GM12878 (cell line): ENCODE results near the gene RUSC1. TPM values are rescaled to one million over a fixed set of nuclear protein-coding genes. Genes with fewer than 3 reads are reported as not detected.
A peak's percentile ranks its signal among the peaks of the same experiment; 100 is the strongest.

ENCODE experiments used
- ATAC-seq: fragments of 200-7000 bp; cut with Tn5 transposase; 3 replicates; pipeline ENCODE4 v1.9.1; 2020; ENCODE audit warnings: mild to moderate bottlenecking, moderate library complexity
- BruUV-seq: library from RNA; stranded (reverse); fragments of 400-500 nt; replicated peaks from 2 replicates; lab custom pipeline; 2021; lab: Mats Ljungman, UMichigan
- CTCF ChIA-PET: fragments of 300-600 bp; sonication (Branson Sonifier 250); formaldehyde crosslinking; extraction: SDS; loops from one replicate; lab custom pipeline; 2021; ENCODE audit warnings: inconsistent platforms; lab: Yijun Ruan, JAX
- POLR2A ChIA-PET: fragments of 350-600 bp; formaldehyde crosslinking; extraction: SDS; loops from one replicate; lab custom pipeline; 2021; ENCODE audit warnings: inconsistent platforms; lab: Charles Lee
- RAD21 ChIA-PET: fragments of 300-600 bp; sonication (Branson Sonifier 250); formaldehyde crosslinking; loops from one replicate; lab custom pipeline; 2023; ENCODE audit warnings: antibody characterized with exemption; ENCODE audit not compliant: unreplicated experiment; lab: Charles Lee
- SMC1A ChIA-PET: fragments of 300-600 bp; sonication (Branson Sonifier 250); formaldehyde crosslinking; loops from one replicate; lab custom pipeline; 2023; ENCODE audit not compliant: unreplicated experiment, uncharacterized antibody; lab: Charles Lee
- DNase-seq: peaks from one replicate; pipeline ENCODE4 v3.0.0-alpha.2; 2011; ENCODE audit warnings: low read depth, low spot score
- FAIRE-seq: peaks from 3 replicates; lab custom pipeline; 2011; peaks lifted over from hg19 to GRCh38; lab: Jason Lieb, UNC
- H2AFZ ChIP-seq: 2 replicates; pipeline ENCODE4 v1.6.0; 2011; ENCODE audit warnings: low read depth, low read length, control low read depth; ENCODE audit not compliant: control insufficient read depth
- H3K27ac ChIP-seq: 2 replicates; pipeline ENCODE4 v1.5.1; 2011; ENCODE audit warnings: control low read depth; ENCODE audit not compliant: control insufficient read depth, insufficient read depth
- H3K27me3 ChIP-seq, 2 experiments: replicated peaks in 1 of 2; 2 replicates each; pipeline versions ENCODE4 v1.6.0 to v1.6.1; 2011; ENCODE audit warnings: low read length in 1 of 2; ENCODE audit not compliant: control insufficient read depth in 2 of 2, insufficient read depth in 2 of 2
- H3K36me3 ChIP-seq, 2 experiments: 2 replicates each; pipeline ENCODE4 v1.5.1; 2011; ENCODE audit warnings: low read length in 1 of 2; ENCODE audit not compliant: control insufficient read depth in 2 of 2, insufficient read depth in 2 of 2
- H3K4me1 ChIP-seq: 2 replicates; pipeline ENCODE4 v1.6.1; 2011; ENCODE audit warnings: mild to moderate bottlenecking, low read length, moderate library complexity, mixed read lengths; ENCODE audit not compliant: control insufficient read depth, insufficient read depth
- H3K4me2 ChIP-seq: 2 replicates; pipeline ENCODE4 v1.6.0; 2011; ENCODE audit warnings: control low read depth; ENCODE audit not compliant: control insufficient read depth, insufficient read depth
- H3K4me3 ChIP-seq: fragments of 200-600 bp; sonication (generic); 2 replicates; pipeline ENCODE4 v1.5.1; 2016
- H3K79me2 ChIP-seq: 2 replicates; pipeline ENCODE4 v1.6.0; 2011; ENCODE audit warnings: low read length; ENCODE audit not compliant: control insufficient read depth, insufficient read depth
- H3K9ac ChIP-seq: 2 replicates; pipeline ENCODE4 v1.8.0; 2011; ENCODE audit warnings: low read length, control low read depth, mixed read lengths; ENCODE audit not compliant: control insufficient read depth, insufficient read depth
- H3K9me3 ChIP-seq: replicated peaks from 3 replicates; pipeline ENCODE4 v1.5.1; 2011; ENCODE audit warnings: mild to moderate bottlenecking, low read length; ENCODE audit not compliant: control insufficient read depth, insufficient read depth
- H4K20me1 ChIP-seq: 2 replicates; pipeline ENCODE4 v1.6.0; 2011; ENCODE audit not compliant: control insufficient read depth, insufficient read depth
- BACH1 ChIP-seq: fragments of 450-650 bp; IDR thresholded peaks from 2 replicates; pipeline ENCODE4 v1.6.1; 2017; ENCODE audit warnings: mild to moderate bottlenecking, borderline replicate concordance
- BCL3 ChIP-seq: IDR thresholded peaks from 2 replicates; pipeline ENCODE4 v1.6.1; 2011; ENCODE audit warnings: borderline replicate concordance, low read depth, mild to moderate bottlenecking, moderate library complexity, low read length; ENCODE audit not compliant: insufficient read depth, poor library complexity, severe bottlenecking
- BRCA1 ChIP-seq: IDR thresholded peaks from 2 replicates; pipeline ENCODE4 v1.6.1; 2011; ENCODE audit warnings: low read depth, low read length, improper control_type of control experiment
- CREB1 ChIP-seq: IDR thresholded peaks from 2 replicates; pipeline ENCODE4 v1.6.1; 2012; ENCODE audit warnings: low read depth, mild to moderate bottlenecking, inconsistent platforms
- ELK1 ChIP-seq: IDR thresholded peaks from 2 replicates; pipeline ENCODE4 v1.6.1; 2012; ENCODE audit warnings: low read depth, low read length, improper control_type of control experiment
- ETV6 ChIP-seq, 2 experiments: fragments of 450-650 bp in 1 of 2; IDR thresholded peaks in 1 of 2; conservative IDR thresholded peaks in 1 of 2; 2 replicates each; pipeline ENCODE4 v1.6.1; 2014; ENCODE audit warnings: antibody characterized with exemption in 1 of 2, borderline replicate concordance in 1 of 2, low read depth in 1 of 2, mild to moderate bottlenecking in 1 of 2, moderate library complexity in 1 of 2
- IRF3 ChIP-seq: fragments of 450-650 bp; IDR thresholded peaks from 2 replicates; pipeline ENCODE4 v1.6.1; 2014; ENCODE audit warnings: mild to moderate bottlenecking
- JUND ChIP-seq: IDR thresholded peaks from 2 replicates; pipeline ENCODE4 v1.6.1; 2012; ENCODE audit warnings: low read depth, mild to moderate bottlenecking, low read length, improper control_type of control experiment, moderate library complexity
- KDM1A ChIP-seq: fragments of 200-600 bp; sonication (generic); IDR thresholded peaks from 2 replicates; pipeline ENCODE4 v1.6.1; 2016; ENCODE audit warnings: borderline replicate concordance
- NFXL1 ChIP-seq: fragments of 450-650 bp; IDR thresholded peaks from 2 replicates; pipeline ENCODE4 v1.6.1; 2017; ENCODE audit warnings: antibody characterized with exemption, mild to moderate bottlenecking, borderline replicate concordance
- NRF1 ChIP-seq: conservative IDR thresholded peaks from 2 replicates; pipeline ENCODE4 v1.6.1; 2011; ENCODE audit warnings: mild to moderate bottlenecking, low read depth, low read length, improper control_type of control experiment
- PBX3 ChIP-seq: IDR thresholded peaks from 2 replicates; pipeline ENCODE4 v1.6.1; 2011; ENCODE audit warnings: mild to moderate bottlenecking, low read depth, low read length, moderate library complexity; ENCODE audit not compliant: insufficient replicate concordance
- POLR2A ChIP-seq: IDR thresholded peaks from 2 replicates; pipeline ENCODE4 v1.6.1; 2011; ENCODE audit warnings: low read depth, mild to moderate bottlenecking, low read length
- POU2F2 ChIP-seq: IDR thresholded peaks from 3 replicates; pipeline ENCODE4 v1.6.1; 2011; ENCODE audit warnings: low read depth, mild to moderate bottlenecking, low read length, borderline replicate concordance
- RCOR1 ChIP-seq: conservative IDR thresholded peaks from 2 replicates; pipeline ENCODE4 v1.6.1; 2012; ENCODE audit warnings: low read depth, low read length, improper control_type of control experiment
- TCF7 ChIP-seq: IDR thresholded peaks from 2 replicates; pipeline ENCODE4 v1.6.1; 2014; ENCODE audit warnings: antibody characterized with exemption, borderline replicate concordance
- ZBED1 ChIP-seq: IDR thresholded peaks from 2 replicates; pipeline ENCODE4 v1.6.1; 2016; ENCODE audit warnings: borderline replicate concordance
- WGBS: methylation state at CpG from one replicate; pipeline ENCODE4 v1.1.6; 2016; ENCODE audit warnings: low lambda C conversion rate; ENCODE audit not compliant: insufficient replicate concordance, insufficient coverage; ENCODE audit errors: missing lambda C conversion rate; 5-methylcytosine and 5-hydroxymethylcytosine counted together
- in situ Hi-C: fragments of 300-500 bp; cut with MboI; formaldehyde crosslinking; loops from 9 replicates; pipeline ENCODE4 v1.14.3; 2018; ENCODE audit warnings: mixed read lengths
- intact Hi-C: fragments of 100-400 bp; cut with micrococcal nuclease; formaldehyde crosslinking; loops from one replicate; pipeline ENCODE4 v1.14.2; 2022; ENCODE audit not compliant: unreplicated experiment
- polyA plus RNA-seq, 11 experiments: library from polyadenylated mRNA; depleted of rRNA in 4 of 11; unstranded in 6 of 11; stranded (reverse) in 5 of 11; fragments of >200 nt; fragmentation: Nextera tagmentation in 4 of 11; fragmentation: Illumina TruSeq in 1 of 11; extraction: Ambion mirVana in 4 of 11; extraction: Trizol in 1 of 11; gene quantifications; 1 replicate in 1 of 11; 2 replicates in 10 of 11; pipeline versions ENCODE4 v1.2.1 to v1.2.3, GENCODE V29; 2011 to 2016; ENCODE audit warnings: inconsistent platforms in 2 of 11, missing spikeins in 2 of 11, low read depth in 1 of 11
- total RNA-seq, 4 experiments: library from RNA; depleted of rRNA in 3 of 4; stranded (reverse); fragments of >200 nt in 3 of 4; fragmentation: Illumina TruSeq in 1 of 4; extraction: Trizol in 1 of 4; gene quantifications; 2 replicates each; pipeline versions ENCODE4 v1.2.1 to v1.2.3, GENCODE V29; 2013 to 2021

RUSC1 gene
- total and polyA plus RNA-seq, 10 of the 15 experiments (the other 5 are each of a cell fraction or from before 2014, with no cell fraction given) = 1.1 to 23.7 (median 12.3) TPM

GRCh38 chr1:155308493-155309422 lies 11.9 kb upstream of the RUSC1 start, which contains the start of gene FDPS:
Gene FDPS, plus strand, starts transcription at chr1:155308866. Its CDS starts 924 bp downstream, at chr1:155309790.
- Histone ChIP-seq H2AFZ (peak within 1 kb of the TSS; percentile 57), H3K4me2 (peak within 1 kb of the TSS; percentile 94), H3K4me3 (peak within 1 kb of the TSS; percentile 96), H3K27ac (peak within 1 kb of the TSS; percentile 99), H3K4me1 (peaks cover 14% of the 10 kb centered on the region), H3K36me3 (peaks cover 0 to 22% of the 10 kb centered on the region in 2 experiments), H3K9ac (peak within 1 kb of the TSS; percentile 100), H4K20me1 (no peaks in the 10 kb centered on the region), H3K9me3 (no peaks in the 10 kb centered on the region), H3K27me3 (no peaks in the 10 kb centered on the region), H3K79me2 (peaks cover 46% of the 10 kb centered on the region)
- RAD21 ChIA-PET = interaction anchor here (0.7 to 4.8 kb wide), 7 partner anchors 12 to 68 kb away, joined by 3 to 44 read pairs (median 6); partner anchors contain the start of genes CLK2, RUSC1 and SCAMP3
- under 1% methylated on average over 51 of the region's 51 CpGs for WGBS
- SMC1A ChIA-PET = interaction anchor here (0.5 to 5.8 kb wide), 8 partner anchors 9 to 181 kb away, joined by 3 to 44 read pairs (median 4); partner anchors contain the start of genes ENTREP3 and SCAMP3
- in situ Hi-C loops = no loop called here
- FAIRE-seq = peak; percentile 95
- CTCF ChIA-PET = interaction anchor here (0.7 to 5.3 kb wide), 10 partner anchors 8 to 136 kb away, joined by 3 to 74 read pairs (median 4); partner anchors contain the start of genes ENTREP3, KRTCAP2 and RUSC1
- DNase-seq = peak; percentile 99
- TSS peak; percentile 87 for BruUV-seq
- peak; percentile 95 for ATAC-seq
- POLR2A ChIA-PET = interaction anchor here (0.6 to 4.4 kb wide), 16 partner anchors 8 to 699 kb away, joined by 3 to 41 read pairs (median 6); partner anchors contain the start of genes CLK2, HCN3, RUSC1 and THBS3
- intact Hi-C loops = loop anchor here (1.0 to 2.0 kb wide), 2 partner anchors 30 to 36 kb away; partner anchors contain the start of gene CLK2
- no peak for TF ChIP-seq JUND
- peak; percentile 98 for TF ChIP-seq CREB1
- TF ChIP-seq POU2F2 = peak; percentile 44; the same call in 1 of the 3 replicates
- TF ChIP-seq NFXL1 = no peak
- TF ChIP-seq ETV6 (conservative IDR thresholded peaks at IDR 0.05 in 1 of 2, IDR thresholded peaks at IDR 0.05 in 1 of 2; ENCODE audit: borderline replicate concordance in 1 of 2, low read depth in 1 of 2) = no peak
- TF ChIP-seq BCL3 = no peak
- TF ChIP-seq POLR2A = peak; percentile 84
- 0 out of 2 replicates have a peak, but pooled peaks have one; percentile 32 for TF ChIP-seq RCOR1
- TF ChIP-seq BACH1 = 0 out of 2 replicates have a peak, but pooled peaks have one; percentile 19
- 0 out of 2 replicates have a peak, but pooled peaks have one; percentile 9 for TF ChIP-seq ZBED1
- TF ChIP-seq KDM1A = no peak
- peak; percentile 73; the same call in 1 of the 2 replicates for TF ChIP-seq IRF3
- no peak for TF ChIP-seq TCF7
- 0 out of 2 replicates have a peak, but pooled peaks have one; percentile 7 for TF ChIP-seq NRF1
- TF ChIP-seq BRCA1 = peak; percentile 65
- peak; percentile 86 for TF ChIP-seq PBX3
- TF ChIP-seq ELK1 = peak; percentile 82
